Activated CD8-positive, alpha-beta memory T cell treated with anti-CD3 and anti-CD28 coated beads, Interleukin-2, amount 50 U/mL, for 4 hours (primary cell): Measurements from ENCODE around the gene ZBTB43.

Experiments used
- DNase-seq: peaks from one replicate; pipeline ENCODE4 v3.0.0-alpha.2; 2020

The ZBTB43 gene

DNA sequence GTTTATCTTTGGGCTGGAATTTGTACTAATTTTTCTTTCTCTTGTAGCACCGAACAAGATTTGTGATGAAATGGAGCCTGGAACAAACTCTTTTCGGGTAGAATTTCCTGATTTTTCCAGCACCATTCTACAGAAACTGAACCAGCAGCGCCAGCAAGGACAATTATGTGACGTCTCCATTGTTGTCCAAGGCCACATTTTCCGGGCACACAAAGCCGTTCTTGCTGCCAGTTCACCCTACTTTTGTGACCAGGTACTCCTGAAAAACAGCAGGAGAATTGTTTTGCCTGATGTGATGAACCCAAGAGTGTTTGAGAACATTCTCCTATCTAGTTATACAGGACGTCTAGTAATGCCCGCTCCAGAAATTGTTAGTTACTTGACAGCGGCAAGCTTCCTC lies 27.6 kb downstream of the ZBTB43 start:
- no peak for DNase-seq

DNA sequence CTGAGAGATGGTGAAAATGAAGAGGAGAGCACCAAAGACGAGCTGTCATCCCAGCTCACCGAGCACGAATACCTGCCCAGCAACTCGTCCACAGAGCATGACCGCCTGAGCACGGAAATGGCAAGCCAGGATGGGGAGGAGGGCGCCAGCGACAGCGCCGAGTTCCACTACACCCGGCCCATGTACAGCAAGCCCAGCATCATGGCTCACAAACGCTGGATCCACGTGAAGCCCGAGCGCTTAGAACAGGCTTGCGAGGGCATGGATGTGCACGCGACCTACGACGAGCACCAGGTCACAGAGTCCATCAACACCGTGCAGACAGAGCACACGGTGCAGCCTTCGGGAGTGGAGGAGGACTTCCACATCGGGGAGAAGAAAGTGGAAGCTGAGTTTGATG lies 28.2 kb downstream of the ZBTB43 start:
- no peak for DNase-seq

DNA sequence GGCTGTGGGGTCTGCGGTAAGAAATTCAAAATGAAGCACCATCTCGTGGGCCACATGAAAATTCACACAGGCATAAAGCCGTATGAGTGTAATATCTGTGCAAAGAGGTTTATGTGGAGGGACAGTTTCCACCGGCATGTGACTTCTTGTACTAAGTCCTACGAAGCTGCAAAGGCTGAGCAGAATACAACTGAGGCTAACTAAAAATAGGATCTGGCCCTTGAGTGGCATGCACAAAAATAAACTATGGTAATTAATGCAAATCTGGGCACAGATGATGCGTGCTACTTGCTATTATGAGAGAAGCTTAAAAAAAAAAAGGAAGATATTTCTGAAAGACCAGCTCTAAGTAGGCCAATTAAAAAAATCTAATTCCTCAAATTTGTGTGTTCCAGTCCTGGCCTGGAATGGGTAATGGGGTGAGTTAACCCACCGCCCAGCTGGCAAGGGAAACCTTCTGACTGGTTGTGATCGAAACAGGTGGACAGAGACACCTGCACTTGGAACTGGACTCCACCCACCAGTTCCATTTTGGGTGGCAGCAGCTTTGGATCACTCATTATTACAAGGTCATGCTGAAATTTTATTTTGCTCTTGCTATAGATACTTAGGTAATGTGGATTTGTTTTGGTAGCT lies 29.0 kb downstream of the ZBTB43 start:
- no peak for DNase-seq

DNA sequence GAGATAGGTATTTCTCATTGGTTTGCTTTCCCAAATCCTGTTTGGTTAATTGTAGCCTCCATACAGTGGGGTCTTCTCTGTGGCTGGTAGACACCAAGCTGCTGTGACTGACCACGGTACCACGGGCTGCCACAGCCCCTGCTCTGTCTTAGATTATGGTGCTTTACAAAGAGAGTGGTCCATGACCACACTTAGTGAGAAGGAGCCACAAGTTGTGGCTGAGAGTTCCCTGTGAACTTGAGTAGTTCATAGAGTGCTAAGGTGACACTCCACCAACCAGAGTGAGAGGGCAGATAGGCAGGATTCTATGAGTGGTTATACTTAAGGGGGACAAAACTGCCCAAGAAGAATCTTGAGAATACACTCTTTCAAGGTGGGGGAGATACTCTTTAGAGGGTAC lies 29.8 kb downstream of the ZBTB43 start:
- DNase-seq, result no peak

DNA sequence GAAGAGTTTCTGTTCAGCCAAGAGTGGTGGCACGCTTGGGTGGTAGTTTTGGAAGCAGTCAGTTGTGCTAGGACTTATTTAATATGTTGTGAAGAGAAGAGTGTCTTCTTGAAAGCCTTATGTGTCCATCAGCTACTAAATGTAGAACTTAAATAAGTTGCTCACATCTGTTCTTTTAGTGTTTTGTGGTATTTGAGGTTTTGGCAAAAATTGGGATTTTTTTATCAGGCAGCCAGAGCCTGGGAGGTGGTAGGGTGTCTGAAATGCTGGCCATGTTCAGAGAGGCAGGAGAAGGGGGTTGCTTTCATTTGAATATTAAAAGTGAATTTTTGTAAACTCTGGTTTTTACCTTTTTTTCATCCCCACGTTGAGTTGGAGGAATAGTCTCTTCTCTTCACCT lies 31.4 kb downstream of the ZBTB43 start:
- no peak for DNase-seq

DNA sequence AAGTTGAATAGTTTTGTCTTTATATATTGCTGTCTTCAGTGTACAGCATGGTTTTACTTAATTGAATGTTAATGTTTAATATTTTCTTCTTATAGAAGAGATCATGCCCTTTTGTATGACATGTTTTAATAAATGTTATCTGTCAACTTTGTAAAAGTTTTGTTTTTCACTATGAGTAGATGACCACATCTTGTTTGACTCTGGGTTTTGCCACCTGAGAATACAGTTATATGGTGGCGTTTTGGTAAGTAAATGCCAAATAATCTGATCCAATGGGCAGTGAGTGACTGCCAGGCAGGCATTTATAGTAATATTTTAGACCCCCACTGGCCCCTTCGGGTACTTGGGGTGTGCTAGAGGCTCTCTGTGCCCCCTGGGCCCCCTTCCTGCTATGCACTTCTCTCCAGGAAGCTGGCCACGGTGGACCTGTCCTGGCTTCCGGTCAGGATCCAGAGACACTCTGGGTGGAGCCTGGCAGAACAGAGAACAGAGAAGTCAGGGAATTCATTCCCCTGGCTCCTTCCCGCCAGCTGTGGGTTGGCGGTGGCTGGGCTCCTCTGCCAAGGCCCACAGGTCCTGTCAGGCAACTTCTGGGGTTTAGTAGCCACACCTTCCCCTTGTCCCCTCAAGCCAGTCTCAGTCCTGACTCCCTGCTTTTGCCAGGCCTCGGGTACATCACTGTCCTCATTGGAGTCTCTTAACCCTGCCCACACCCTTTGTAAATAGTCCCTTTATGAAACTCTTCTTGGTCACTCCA lies 33.4 kb downstream of the ZBTB43 start:
- DNase-seq, result no peak

DNA sequence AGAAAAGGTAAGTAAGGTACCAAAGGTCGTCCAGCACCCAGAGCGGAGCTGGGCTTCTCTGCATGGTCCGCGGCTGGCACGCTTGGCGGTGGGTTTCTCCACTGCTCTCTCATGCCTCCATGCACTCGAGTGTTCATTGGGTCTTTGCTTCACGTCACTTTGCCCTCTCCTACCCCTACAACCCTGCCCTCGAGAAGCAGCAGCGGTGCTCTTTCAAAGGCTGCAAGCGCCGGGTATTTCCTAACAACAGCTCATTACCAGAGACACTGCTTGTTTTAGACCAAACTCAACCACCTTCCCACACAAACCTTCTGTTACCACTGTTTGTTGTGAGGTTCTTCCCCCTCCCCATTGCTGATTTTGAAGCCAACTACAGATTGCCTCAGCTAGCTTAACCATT lies 34.1 kb downstream of the ZBTB43 start:
- no peak for DNase-seq

DNA sequence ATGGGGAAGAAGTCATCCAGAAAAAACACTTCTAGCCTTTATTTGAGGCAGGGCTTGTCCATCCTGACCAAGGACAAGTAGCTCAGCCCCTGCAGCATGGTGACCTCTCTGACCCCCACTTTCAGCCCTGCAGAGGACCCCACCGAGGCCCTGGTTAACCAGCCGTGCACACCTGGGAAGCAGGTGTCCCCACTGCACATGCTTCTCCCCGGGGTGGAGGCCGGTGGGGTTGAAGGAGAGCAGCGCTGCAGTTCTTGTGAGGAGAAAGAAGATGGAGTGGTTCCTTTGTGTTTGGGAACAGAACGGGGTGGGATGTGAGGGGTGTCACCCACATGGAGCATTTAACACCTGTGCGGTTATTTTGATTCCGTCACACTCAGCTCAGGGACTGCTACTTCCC lies 34.5 kb downstream of the ZBTB43 start:
- DNase-seq, result no peak

DNA sequence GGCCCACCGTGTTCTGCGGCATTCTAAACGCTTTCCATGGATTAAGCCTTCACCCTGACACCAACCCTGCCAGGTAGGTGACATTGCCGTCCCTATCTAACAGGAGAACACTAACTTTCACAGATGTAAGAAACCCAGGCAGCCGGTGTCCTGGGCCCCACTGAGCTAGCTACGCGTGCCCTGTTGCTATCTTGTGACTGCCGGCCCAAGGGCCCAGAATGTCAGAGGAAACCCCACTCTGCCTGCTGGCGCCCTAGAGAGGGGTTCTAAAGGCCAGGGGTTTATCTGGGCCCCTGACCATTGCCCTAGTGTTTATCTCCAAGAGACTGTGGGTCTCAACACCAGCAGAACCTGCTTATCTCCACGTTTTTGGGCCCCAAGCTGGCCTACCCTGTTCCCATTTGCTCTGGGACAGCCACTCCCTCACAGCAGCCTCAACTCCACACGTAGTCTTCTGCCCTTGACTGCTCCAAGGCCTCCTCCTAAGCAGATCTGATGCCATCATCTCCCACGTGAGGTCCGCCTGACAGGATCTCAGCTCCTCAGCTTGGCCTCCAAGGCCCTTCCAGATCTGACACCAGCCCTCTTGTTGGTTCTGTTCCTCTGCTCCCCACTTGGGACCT lies 37.5 kb downstream of the ZBTB43 start:
- DNase-seq, result no peak

DNA sequence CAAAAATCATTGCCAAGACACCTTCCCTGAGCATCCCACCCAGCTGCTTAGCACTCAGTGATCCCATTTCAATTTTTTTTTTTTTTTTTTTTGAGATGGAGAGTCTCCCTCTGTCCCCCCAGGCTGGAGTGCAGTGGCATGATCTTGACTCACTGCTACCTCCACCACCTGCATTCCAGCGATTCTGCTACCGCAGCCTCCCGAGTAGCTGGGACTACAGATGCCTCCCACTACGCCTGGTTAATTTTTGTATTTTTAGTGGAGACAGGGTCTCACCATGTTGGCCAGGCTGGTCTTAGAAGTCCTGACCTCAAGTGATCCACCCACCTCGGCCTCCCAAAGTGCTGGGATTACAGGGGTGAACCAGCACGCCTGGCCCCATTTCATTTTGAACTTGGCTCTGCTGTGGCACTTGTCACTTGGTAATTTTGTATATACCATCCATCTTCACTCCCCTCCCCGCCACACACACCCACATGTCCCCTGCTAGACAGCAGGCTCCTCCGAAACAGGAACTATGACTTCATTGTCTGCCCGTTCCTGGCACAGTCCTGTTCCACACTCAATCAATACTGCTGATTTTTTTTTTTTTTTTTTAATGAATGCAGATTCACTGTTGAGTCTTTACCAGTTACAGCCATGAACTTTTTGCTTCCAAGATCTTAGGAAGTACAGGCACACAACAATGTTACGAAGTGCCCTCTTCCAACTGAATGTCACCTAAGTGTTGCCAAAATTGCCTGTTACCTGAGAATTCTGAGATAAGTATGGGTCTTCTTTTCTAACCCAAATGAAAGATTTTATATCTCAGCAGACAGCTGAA lies 38.3 kb downstream of the ZBTB43 start:
- DNase-seq, result no peak

DNA sequence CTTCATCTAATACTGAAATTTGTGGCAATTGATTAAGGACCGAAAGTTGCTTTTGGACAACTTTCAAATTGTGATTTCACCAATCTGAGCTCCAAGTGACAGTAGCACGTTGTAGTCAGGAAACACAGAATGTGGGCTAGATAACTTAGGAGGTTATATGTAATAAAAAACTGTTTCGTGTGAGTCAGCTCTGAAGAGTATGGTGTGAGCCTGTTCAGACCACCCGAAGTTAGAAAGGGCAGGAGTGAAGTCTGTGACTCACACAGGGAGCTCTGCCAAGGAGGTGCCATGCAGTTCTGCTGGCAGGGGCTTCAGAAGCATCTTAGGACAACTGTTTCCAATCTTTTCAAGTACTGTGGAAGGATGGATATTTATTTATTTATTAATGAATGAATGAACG lies 39.2 kb downstream of the ZBTB43 start:
- DNase-seq, result no peak

DNA sequence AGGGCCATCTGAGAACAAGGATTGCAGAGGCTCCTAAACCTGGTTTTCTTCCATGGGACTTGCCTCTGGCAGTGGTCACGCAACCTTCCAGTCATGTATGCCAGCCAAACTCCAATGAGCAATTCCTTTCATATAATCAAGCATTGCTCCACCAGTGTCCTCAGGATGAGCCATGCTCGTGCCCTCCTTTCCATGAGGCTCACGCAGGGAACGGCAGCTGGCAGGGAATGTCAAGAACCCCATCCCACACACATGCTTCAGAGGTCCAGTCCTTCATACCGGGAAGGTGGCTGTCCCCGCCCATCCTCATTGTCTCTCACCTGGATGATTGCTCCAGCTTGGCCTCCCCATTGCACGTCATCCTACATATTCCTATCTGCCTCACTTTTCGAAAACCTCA lies 42.2 kb downstream of the ZBTB43 start:
- no peak for DNase-seq

DNA sequence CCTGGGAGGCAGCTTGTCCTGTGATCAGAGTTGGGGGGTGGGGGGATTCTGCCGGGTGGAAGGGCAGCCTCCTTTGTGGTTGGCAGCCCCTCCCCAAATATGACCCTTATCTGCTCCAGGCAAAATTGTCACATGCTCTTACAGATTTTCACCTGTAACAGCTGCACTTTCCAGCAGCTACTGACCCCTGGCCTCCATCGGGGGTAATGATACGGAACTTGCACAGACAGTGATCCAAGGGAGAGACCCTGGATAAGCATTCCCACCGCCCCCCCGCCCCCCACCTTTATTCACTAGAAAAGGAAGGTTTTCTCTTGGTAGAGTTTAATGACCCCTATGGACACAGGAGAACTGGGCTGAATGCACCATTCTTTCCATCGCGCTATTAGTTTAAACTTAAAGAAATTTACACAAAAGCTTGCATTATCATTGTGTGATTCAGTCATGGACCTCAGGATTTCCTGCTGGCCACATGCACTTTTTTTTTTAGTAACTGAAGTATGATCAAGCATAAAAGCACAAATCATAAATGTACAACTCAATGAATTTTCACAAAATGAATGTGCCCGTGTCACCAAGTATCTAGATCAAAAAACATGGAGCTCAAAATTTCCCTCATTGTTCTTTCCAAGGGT lies 44.9 kb downstream of the ZBTB43 start:
- DNase-seq, result no peak

DNA sequence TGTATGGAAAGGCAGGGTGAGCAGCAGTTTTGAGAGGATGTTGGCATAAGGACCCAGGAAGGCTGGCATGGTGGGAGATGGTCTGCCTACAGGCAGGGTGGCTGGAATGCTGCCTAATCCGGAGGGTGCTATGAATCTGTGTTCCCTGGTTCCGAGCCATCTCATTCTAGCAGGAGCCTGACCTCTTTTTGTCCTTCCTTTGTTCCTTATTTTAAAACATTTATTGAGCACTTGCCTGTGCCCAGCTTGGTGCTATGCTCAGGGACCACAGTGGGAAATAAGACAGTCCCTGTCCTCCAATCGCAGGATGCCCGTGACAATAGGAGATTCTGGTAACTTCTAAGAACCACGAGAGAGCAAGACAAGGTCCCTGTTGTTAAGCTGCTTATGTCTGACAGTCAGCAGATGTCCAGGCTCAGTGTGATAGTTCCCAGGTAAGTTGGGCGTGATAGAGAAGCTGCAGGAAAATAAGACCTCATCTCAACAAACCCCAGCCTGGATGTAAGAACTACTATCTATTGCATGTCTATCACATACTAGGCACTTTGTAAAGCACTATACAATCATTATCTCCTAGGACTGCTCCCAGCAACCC lies 46.5 kb downstream of the ZBTB43 start:
- DNase-seq, result no peak

DNA sequence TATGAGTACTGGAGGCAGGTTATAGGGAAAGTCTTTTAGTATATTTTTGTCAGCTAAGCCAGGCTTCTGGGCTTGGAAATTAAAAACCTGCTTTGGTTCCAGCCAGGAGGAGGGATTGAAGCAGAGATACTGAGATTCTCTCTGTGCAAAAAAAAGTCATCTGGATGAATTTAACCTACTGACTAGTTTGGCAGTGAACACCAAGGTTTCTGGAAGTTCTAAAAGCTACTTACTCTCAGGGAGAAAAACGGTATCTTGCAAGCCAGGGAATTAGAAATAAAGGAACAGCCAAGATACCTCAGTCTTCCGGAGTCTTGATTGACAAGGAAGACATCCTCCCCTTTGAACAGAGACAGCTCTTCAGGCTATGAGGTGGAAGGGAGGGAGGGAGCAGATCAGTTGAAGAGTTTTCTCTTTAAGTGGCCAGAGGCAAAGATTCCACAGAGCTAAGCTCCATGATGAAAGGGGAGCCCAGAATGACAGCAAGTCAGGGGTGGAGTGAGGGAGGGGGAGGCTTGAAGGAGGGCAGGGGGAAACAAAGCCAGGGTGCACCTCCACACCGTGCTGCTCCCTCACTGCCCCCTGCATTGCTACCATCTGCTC lies 47.3 kb downstream of the ZBTB43 start:
- DNase-seq, result no peak

DNA sequence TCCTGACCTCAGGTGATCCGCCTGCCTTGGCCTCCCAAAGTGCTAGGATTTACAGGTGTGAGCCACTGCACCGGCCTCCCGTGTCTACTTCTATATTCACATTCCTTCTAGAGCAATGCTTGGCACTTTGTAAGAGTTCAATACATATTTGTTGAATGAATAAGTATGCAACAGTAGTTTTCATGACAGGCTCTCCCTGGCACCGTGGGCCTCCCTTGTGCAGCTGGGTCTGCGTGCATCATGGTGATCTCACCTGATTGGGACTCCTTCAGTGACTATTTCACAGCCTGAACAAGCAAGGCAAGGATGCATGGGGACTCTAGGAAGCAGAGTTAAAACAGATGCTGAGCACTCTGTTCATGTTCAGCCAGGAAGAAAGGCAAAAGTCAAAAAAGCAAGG lies 48.8 kb downstream of the ZBTB43 start:
- no peak for DNase-seq

DNA sequence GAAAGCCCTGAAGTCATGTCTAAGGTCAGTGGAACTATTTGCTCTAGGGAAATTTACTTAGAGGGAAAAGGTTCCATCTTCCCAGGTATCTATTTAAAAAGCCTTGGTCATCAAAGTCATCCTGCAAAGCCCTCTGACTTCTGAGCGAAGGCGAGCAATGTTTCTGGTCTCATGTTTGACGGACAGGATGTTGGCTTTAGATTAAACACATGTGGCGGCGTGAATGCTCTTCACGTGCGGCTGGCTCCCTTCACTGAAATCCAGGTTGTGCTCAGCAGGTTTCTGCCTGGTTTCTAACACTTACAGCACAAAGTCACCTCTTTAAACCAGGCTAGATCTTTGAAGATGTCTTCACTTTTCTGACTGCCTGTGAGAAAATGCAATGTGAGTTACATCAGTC lies 49.9 kb downstream of the ZBTB43 start:
- no peak for DNase-seq

DNA sequence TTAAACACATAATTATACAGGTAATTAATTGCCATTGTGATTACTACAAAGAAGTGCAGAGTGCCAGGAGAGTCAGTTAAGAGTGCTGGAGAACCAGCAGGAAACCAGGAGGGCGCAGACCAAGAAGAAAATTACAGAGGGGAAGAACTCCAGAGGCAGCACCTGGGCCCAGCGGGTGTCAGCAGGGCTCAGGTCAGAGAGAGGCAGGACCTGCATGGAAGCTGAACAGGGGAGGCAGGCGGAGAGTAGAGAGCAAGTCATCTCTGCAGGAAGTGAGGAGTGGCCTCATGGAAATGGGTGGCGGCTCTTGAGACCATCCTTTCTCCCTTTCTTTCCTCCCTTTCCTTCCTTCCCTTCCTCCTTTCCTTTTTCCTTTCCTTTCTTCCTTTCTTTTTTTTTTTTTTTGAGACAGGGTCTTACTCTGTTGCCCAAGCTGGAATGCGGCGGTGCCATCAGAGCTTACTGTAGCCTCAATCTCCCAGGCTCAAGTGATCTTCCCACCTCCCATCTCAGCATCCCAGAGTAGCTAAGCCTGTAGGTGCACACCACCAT lies 51.6 kb downstream of the ZBTB43 start:
- no peak for DNase-seq

DNA sequence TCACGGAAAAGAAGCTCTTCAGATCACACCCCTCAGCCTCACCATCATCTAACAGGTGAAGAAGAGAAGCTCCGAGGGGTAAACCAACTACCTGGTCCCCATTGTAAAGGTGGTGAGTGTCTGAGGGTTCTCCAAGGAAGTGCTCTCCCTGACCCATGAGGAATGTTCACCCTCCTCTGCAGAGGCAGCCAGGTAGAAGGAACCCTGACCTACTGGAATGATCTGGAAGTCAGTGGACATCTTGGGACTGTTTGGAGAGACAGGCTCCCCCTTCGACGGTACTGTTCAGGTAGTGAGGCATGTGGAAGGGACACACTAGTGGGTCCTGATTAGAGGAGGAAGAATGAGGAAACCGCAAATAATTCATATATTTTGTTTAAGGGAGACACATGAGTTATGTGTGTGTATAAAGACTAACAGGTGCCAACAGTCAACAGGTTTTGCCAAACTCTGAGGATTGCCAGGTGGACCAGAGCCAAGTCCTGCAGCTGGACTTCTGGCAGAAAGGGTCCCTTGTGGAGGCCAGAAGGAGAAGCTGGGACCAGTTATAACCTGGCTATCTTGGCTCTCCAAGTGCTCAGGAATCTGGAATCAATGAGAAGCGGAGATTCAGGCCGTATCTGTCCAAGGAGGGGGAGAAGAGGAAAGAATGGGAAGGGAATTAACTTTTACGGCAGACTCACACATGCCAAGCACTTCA lies 52.6 kb downstream of the ZBTB43 start:
- no peak for DNase-seq

DNA sequence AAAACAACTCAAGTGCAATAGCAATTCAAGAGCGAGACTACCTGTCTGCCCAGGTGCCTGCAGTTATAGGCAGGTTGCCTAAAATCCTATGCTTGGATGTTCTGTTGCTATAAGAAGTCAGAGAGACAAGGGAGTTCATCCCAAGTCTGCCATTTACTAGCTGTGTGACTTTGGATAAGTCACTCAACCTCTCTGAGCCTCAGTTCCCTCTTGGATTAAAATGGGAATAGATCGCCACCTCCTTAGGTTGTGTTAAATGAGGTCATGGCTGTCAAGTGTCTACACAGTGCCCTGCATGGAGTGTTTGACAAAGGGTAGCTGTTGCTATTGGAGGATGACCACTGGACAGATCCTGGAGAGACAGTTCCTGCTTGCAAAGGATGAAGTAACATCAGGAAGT lies 54.3 kb downstream of the ZBTB43 start:
- no peak for DNase-seq

DNA sequence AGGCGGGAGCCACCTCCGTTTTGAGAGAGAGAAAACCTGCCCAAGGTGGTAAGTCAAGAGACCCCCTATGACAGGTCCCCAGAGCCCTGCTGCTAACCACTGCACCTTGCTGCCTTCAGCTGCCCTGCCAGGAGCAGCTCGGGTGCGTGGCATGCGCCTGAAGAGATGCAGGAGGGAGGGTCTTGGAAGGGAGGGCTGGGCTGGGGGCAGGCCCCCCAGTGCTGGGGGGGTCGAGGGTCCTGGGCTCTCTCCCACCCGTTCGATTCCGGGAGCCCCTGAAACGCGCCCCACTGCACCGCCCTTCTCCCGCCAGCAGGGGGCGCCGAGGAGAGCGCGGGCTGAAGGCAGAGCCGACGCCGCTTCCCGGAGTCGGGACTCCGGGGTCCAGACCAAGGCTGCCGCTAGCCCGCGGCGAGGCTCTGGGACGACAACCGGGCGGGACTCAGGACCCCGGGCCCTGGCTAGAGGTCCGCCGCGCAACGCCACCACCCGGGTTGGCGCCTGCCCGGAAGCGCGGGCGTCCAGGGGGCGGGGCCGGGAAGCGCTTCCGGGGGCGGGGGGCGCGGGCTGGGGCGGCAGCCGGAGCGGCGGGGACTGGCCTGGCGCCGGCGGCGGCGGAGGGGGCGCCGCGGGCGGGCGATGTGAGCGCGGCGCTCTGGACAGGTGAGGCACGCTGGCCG lies 55.4 kb downstream of the ZBTB43 start, which contains the start of gene ZBTB34:
Gene ZBTB34 (plus strand): TSS at position 563 of the 680 bp plus-strand sequence. CDS start 18,761 bp downstream, outside the sequence.
- DNase-seq, result peak; percentile 80
